HG03175 (cell line): Measurements from ENCODE around the gene GTF3C5.

Experiments
- ATAC-seq: cut with Tn5 transposase; IDR thresholded peaks from one replicate; pipeline ENCODE4 v1.9.1; 2021; ENCODE audit warnings: mild to moderate bottlenecking, moderate library complexity; ENCODE audit not compliant: unreplicated experiment

Gene GTF3C5

DNA sequence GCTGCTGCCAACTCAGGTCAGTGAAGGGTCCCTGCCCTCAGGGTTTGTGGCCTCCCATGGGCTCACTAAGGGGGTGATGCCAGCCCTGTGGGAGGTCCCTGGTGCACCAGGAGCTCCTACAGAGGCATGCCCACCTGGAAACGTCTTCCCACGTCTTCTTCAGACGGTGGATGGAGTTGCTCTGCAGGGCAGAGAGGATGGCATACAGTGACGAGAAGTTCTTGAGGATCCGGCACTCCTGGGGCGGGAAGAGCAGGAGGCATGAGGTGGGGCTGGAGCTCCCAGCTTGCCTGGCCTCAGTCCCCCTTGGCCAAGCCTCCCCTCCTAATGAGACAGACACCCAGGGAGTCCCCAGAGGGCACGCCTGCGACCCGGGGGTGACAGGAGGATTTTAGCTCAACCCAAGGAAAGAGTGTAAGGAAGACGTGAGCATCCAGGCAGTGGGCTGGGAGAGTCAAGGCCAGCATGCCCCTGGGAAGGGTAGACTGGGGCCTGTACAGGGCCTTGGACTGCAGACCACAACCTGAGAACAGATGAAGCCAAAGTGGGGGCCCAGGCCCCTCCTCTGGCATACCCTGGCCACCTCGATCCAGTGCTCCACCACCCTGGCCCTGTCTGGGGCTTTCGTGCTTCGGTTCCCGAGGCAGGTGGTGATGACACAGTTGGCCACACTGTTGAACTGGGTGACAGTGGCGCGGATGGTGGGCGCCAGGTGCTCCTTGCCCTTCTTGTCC is 75.9 kb downstream of the GTF3C5 start:
- no peak for ATAC-seq

DNA sequence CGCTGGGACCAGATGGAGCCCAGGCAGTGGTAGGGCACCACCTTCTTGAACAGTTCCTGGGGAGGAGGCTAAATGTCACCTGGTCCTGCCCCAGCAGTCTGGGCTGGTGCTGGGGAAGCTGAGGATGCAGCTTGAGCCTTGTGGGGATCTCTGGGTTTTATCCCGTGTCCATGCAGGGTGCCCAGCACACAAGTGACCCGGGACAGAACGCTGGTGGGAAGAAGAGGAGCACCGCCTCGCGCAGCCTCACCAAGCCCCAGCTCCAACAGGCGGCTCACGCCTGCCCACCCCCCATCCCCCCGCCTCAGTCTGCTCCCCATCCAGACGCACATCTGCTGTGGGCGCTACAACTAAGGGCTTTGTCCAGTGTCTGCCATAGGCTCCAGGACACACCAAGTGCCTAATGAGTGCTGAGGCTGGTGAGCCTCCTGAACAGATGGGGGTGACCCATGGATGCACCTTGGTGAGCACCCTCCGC is 76.5 kb downstream of the GTF3C5 start:
- ATAC-seq, result no peak
